GM12878 (cell line): ENCODE results near the gene ZMYM3. TPM values are rescaled to one million over a fixed set of nuclear protein-coding genes. Genes with fewer than 3 reads are reported as not detected.

Experiments
- ATAC-seq: fragments of 200-7000 bp; cut with Tn5 transposase; 3 replicates; pipeline ENCODE4 v1.9.1; 2020; ENCODE audit warnings: mild to moderate bottlenecking, moderate library complexity
- BruUV-seq: library from RNA; stranded (reverse); fragments of 400-500 nt; replicated peaks from 2 replicates; lab custom pipeline; 2021; lab: Mats Ljungman, UMichigan
- CTCF ChIA-PET: fragments of 300-600 bp; sonication (Branson Sonifier 250); formaldehyde crosslinking; extraction: SDS; loops from one replicate; lab custom pipeline; 2021; ENCODE audit warnings: inconsistent platforms; lab: Yijun Ruan, JAX
- POLR2A ChIA-PET: fragments of 350-600 bp; formaldehyde crosslinking; extraction: SDS; loops from one replicate; lab custom pipeline; 2021; ENCODE audit warnings: inconsistent platforms; lab: Charles Lee
- RAD21 ChIA-PET: fragments of 300-600 bp; sonication (Branson Sonifier 250); formaldehyde crosslinking; loops from one replicate; lab custom pipeline; 2023; ENCODE audit warnings: antibody characterized with exemption; ENCODE audit not compliant: unreplicated experiment; lab: Charles Lee
- SMC1A ChIA-PET: fragments of 300-600 bp; sonication (Branson Sonifier 250); formaldehyde crosslinking; loops from one replicate; lab custom pipeline; 2023; ENCODE audit not compliant: unreplicated experiment, uncharacterized antibody; lab: Charles Lee
- DNase-seq: peaks from one replicate; pipeline ENCODE4 v3.0.0-alpha.2; 2011; ENCODE audit warnings: low read depth, low spot score
- FAIRE-seq: peaks from 3 replicates; lab custom pipeline; 2011; peaks lifted over from hg19 to GRCh38; lab: Jason Lieb, UNC
- H2AFZ ChIP-seq: 2 replicates; pipeline ENCODE4 v1.6.0; 2011; ENCODE audit warnings: low read depth, low read length, control low read depth; ENCODE audit not compliant: control insufficient read depth
- H3K27ac ChIP-seq: 2 replicates; pipeline ENCODE4 v1.5.1; 2011; ENCODE audit warnings: control low read depth; ENCODE audit not compliant: control insufficient read depth, insufficient read depth
- H3K27me3 ChIP-seq, 2 experiments: replicated peaks in 1 of 2; 2 replicates each; pipeline versions ENCODE4 v1.6.0 to v1.6.1; 2011; ENCODE audit warnings: low read length in 1 of 2; ENCODE audit not compliant: control insufficient read depth in 2 of 2, insufficient read depth in 2 of 2
- H3K36me3 ChIP-seq, 2 experiments: 2 replicates each; pipeline ENCODE4 v1.5.1; 2011; ENCODE audit warnings: low read length in 1 of 2; ENCODE audit not compliant: control insufficient read depth in 2 of 2, insufficient read depth in 2 of 2
- H3K4me1 ChIP-seq: 2 replicates; pipeline ENCODE4 v1.6.1; 2011; ENCODE audit warnings: mild to moderate bottlenecking, low read length, moderate library complexity, mixed read lengths; ENCODE audit not compliant: control insufficient read depth, insufficient read depth
- H3K4me2 ChIP-seq: 2 replicates; pipeline ENCODE4 v1.6.0; 2011; ENCODE audit warnings: control low read depth; ENCODE audit not compliant: control insufficient read depth, insufficient read depth
- H3K4me3 ChIP-seq: fragments of 200-600 bp; sonication (generic); 2 replicates; pipeline ENCODE4 v1.5.1; 2016
- H3K79me2 ChIP-seq: 2 replicates; pipeline ENCODE4 v1.6.0; 2011; ENCODE audit warnings: low read length; ENCODE audit not compliant: control insufficient read depth, insufficient read depth
- H3K9ac ChIP-seq: 2 replicates; pipeline ENCODE4 v1.8.0; 2011; ENCODE audit warnings: low read length, control low read depth, mixed read lengths; ENCODE audit not compliant: control insufficient read depth, insufficient read depth
- H3K9me3 ChIP-seq: replicated peaks from 3 replicates; pipeline ENCODE4 v1.5.1; 2011; ENCODE audit warnings: mild to moderate bottlenecking, low read length; ENCODE audit not compliant: control insufficient read depth, insufficient read depth
- H4K20me1 ChIP-seq: 2 replicates; pipeline ENCODE4 v1.6.0; 2011; ENCODE audit not compliant: control insufficient read depth, insufficient read depth
- CREB1 ChIP-seq: IDR thresholded peaks from 2 replicates; pipeline ENCODE4 v1.6.1; 2012; ENCODE audit warnings: low read depth, mild to moderate bottlenecking, inconsistent platforms
- DPF2 ChIP-seq: fragments of 450-650 bp; IDR thresholded peaks from 2 replicates; pipeline ENCODE4 v1.6.1; 2017; ENCODE audit warnings: mild to moderate bottlenecking
- HCFC1 ChIP-seq: fragments of 150-350 bp; IDR thresholded peaks from 2 replicates; pipeline ENCODE4 v1.6.1; 2014; ENCODE audit warnings: low read length
- HDAC6 ChIP-seq: fragments of 200-600 bp; sonication (generic); IDR thresholded peaks from one replicate; pipeline ENCODE4 v1.8.0; 2017; ENCODE audit warnings: antibody characterized with exemption; ENCODE audit not compliant: unreplicated experiment
- IKZF1 ChIP-seq: fragments of 450-650 bp; conservative IDR thresholded peaks from 2 replicates; pipeline ENCODE4 v1.6.1; 2017; ENCODE audit warnings: antibody characterized with exemption, mild to moderate bottlenecking
- NKRF ChIP-seq: fragments of 450-650 bp; conservative IDR thresholded peaks from 2 replicates; pipeline ENCODE4 v1.6.1; 2017; ENCODE audit warnings: mild to moderate bottlenecking, moderate library complexity
- NRF1 ChIP-seq: conservative IDR thresholded peaks from 2 replicates; pipeline ENCODE4 v1.6.1; 2011; ENCODE audit warnings: mild to moderate bottlenecking, low read depth, low read length, improper control_type of control experiment
- RUNX3 ChIP-seq: IDR thresholded peaks from 2 replicates; pipeline ENCODE4 v1.6.1; 2012; ENCODE audit warnings: low read length, inconsistent platforms
- YBX1 ChIP-seq: fragments of 450-650 bp; IDR thresholded peaks from 2 replicates; pipeline ENCODE4 v1.6.1; 2016; ENCODE audit warnings: antibody characterized with exemption
- ZNF384 ChIP-seq: IDR thresholded peaks from 2 replicates; pipeline ENCODE4 v1.6.1; 2012; ENCODE audit warnings: low read depth, mild to moderate bottlenecking, low read length, improper control_type of control experiment, borderline replicate concordance
- WGBS: methylation state at CpG from one replicate; pipeline ENCODE4 v1.1.6; 2016; ENCODE audit warnings: low lambda C conversion rate; ENCODE audit not compliant: insufficient replicate concordance, insufficient coverage; ENCODE audit errors: missing lambda C conversion rate; 5-methylcytosine and 5-hydroxymethylcytosine counted together
- in situ Hi-C: fragments of 300-500 bp; cut with MboI; formaldehyde crosslinking; loops from 9 replicates; pipeline ENCODE4 v1.14.3; 2018; ENCODE audit warnings: mixed read lengths
- intact Hi-C: fragments of 100-400 bp; cut with micrococcal nuclease; formaldehyde crosslinking; loops from one replicate; pipeline ENCODE4 v1.14.2; 2022; ENCODE audit not compliant: unreplicated experiment
- polyA plus RNA-seq, 11 experiments: library from polyadenylated mRNA; depleted of rRNA in 4 of 11; unstranded in 6 of 11; stranded (reverse) in 5 of 11; fragments of >200 nt; fragmentation: Nextera tagmentation in 4 of 11; fragmentation: Illumina TruSeq in 1 of 11; extraction: Ambion mirVana in 4 of 11; extraction: Trizol in 1 of 11; gene quantifications; 1 replicate in 1 of 11; 2 replicates in 10 of 11; pipeline versions ENCODE4 v1.2.1 to v1.2.3, GENCODE V29; 2011 to 2016; ENCODE audit warnings: inconsistent platforms in 2 of 11, missing spikeins in 2 of 11, low read depth in 1 of 11
- total RNA-seq, 4 experiments: library from RNA; depleted of rRNA in 3 of 4; stranded (reverse); fragments of >200 nt in 3 of 4; fragmentation: Illumina TruSeq in 1 of 4; extraction: Trizol in 1 of 4; gene quantifications; 2 replicates each; pipeline versions ENCODE4 v1.2.1 to v1.2.3, GENCODE V29; 2013 to 2021
- TF ChIP-seq, protein P1 (sequence below): fragments of 450-650 bp; formaldehyde crosslinking; IDR thresholded peaks from 2 replicates; pipeline ENCODE4 v1.4.0; 2022; ENCODE audit warnings: mild to moderate bottlenecking, moderate library complexity
- TF ChIP-seq, protein P2 (sequence below): fragments of 450-650 bp; IDR thresholded peaks from 2 replicates; pipeline ENCODE4 v1.6.1; 2017; ENCODE audit warnings: mild to moderate bottlenecking, moderate library complexity

ZMYM3 gene
- total and polyA plus RNA-seq, 10 of the 15 experiments (the other 5 are each of a cell fraction or from before 2014, with no cell fraction given): 2.3 to 28.1 (median 12.3) TPM

- H3K4me3 ChIP-seq: no peak overlapping the region
- WGBS: 24% methylated on average over 7 of the region's 10 CpGs
- BruUV-seq: no TSS peak
- FAIRE-seq: no peak
- ChIA-PET POLR2A (no interaction called here), SMC1A (no interaction called here)
- no peak overlapping the region for H3K9ac ChIP-seq
- no peak overlapping the region for H2AFZ ChIP-seq
- no peaks in the 10 kb centered on the region; a peak in 1 of 4 replicates for H3K27me3 ChIP-seq
- in situ Hi-C loops (no loop called here), intact Hi-C loops (no loop called here)
- no peak for ATAC-seq
- H3K9me3 ChIP-seq: no peaks in the 10 kb centered on the region
- H3K36me3 ChIP-seq: no peaks in the 10 kb centered on the region
- H3K4me2 ChIP-seq: no peak overlapping the region
- TF ChIP-seq NKRF: no peak
- TF ChIP-seq, protein P1, sequence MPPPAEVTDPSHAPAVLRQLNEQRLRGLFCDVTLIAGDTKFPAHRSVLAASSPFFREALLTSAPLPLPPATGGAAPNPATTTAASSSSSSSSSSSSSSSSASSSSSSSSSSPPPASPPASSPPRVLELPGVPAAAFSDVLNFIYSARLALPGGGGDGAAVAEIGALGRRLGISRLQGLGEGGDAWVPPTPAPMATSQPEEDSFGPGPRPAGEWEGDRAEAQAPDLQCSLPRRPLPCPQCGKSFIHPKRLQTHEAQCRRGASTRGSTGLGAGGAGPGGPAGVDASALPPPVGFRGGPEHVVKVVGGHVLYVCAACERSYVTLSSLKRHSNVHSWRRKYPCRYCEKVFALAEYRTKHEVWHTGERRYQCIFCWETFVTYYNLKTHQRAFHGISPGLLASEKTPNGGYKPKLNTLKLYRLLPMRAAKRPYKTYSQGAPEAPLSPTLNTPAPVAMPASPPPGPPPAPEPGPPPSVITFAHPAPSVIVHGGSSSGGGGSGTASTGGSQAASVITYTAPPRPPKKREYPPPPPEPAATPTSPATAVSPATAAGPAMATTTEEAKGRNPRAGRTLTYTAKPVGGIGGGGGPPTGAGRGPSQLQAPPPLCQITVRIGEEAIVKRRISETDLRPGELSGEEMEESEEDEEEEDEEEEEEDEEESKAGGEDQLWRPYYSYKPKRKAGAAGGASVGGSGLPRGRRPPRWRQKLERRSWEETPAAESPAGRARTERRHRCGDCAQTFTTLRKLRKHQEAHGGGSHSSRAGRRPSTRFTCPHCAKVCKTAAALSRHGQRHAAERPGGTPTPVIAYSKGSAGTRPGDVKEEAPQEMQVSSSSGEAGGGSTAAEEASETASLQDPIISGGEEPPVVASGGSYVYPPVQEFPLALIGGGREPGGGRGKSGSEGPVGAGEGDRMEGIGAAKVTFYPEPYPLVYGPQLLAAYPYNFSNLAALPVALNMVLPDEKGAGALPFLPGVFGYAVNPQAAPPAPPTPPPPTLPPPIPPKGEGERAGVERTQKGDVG: no peak
- no peak for TF ChIP-seq HCFC1
- TF ChIP-seq CREB1: no peak
- TF ChIP-seq YBX1: no peak
- TF ChIP-seq ZNF384: no peak
- TF ChIP-seq HDAC6: no peak
- no peak for TF ChIP-seq RUNX3
- TF ChIP-seq DPF2: no peak
- TF ChIP-seq NRF1: no peak
- no peak for TF ChIP-seq IKZF1
- TF ChIP-seq, protein P2, sequence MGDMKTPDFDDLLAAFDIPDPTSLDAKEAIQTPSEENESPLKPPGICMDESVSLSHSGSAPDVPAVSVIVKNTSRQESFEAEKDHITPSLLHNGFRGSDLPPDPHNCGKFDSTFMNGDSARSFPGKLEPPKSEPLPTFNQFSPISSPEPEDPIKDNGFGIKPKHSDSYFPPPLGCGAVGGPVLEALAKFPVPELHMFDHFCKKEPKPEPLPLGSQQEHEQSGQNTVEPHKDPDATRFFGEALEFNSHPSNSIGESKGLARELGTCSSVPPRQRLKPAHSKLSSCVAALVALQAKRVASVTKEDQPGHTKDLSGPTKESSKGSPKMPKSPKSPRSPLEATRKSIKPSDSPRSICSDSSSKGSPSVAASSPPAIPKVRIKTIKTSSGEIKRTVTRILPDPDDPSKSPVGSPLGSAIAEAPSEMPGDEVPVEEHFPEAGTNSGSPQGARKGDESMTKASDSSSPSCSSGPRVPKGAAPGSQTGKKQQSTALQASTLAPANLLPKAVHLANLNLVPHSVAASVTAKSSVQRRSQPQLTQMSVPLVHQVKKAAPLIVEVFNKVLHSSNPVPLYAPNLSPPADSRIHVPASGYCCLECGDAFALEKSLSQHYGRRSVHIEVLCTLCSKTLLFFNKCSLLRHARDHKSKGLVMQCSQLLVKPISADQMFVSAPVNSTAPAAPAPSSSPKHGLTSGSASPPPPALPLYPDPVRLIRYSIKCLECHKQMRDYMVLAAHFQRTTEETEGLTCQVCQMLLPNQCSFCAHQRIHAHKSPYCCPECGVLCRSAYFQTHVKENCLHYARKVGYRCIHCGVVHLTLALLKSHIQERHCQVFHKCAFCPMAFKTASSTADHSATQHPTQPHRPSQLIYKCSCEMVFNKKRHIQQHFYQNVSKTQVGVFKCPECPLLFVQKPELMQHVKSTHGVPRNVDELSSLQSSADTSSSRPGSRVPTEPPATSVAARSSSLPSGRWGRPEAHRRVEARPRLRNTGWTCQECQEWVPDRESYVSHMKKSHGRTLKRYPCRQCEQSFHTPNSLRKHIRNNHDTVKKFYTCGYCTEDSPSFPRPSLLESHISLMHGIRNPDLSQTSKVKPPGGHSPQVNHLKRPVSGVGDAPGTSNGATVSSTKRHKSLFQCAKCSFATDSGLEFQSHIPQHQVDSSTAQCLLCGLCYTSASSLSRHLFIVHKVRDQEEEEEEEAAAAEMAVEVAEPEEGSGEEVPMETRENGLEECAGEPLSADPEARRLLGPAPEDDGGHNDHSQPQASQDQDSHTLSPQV: no peak
- TF ChIP-seq, all 136 proteins: peak for 0
- Histone ChIP-seq H3K79me2 (no peaks in the 10 kb centered on the region), H3K27ac (no peak overlapping the region), H4K20me1 (no peaks in the 10 kb centered on the region), H3K4me1 (no peaks in the 10 kb centered on the region)
- ChIA-PET CTCF (no interaction called here), RAD21 (no interaction called here)
- DNase-seq: no peak
Observed at GRCh38 chrX:71215338-71215912, 38.5 kb downstream of the ZMYM3 start.
